Fibroblast of skin of scalp (primary cell): ENCODE results near the gene FAHD1. TPM values are rescaled to one million over a fixed set of nuclear protein-coding genes. Genes with fewer than 3 reads are reported as not detected.

Experiments used
- DNase-seq: peaks from one replicate; pipeline ENCODE4 v3.0.0-alpha.2; 2013
- polyA plus RNA-seq, 2 experiments: library from polyadenylated mRNA; unstranded; fragments of 120-200 nt; gene quantifications; one replicate each; pipeline ENCODE4 v1.2.1, GENCODE V29; 2013; ENCODE audit not compliant: insufficient read length in 2 of 2

The FAHD1 gene
- polyA plus RNA-seq (2013, experiment 1 of 2; ENCODE audit: insufficient read length): 21.5 TPM
- polyA plus RNA-seq (2013, experiment 2 of 2; ENCODE audit: insufficient read length): 21.2 TPM

GRCh38 chr16:1826691-1827573 is at the start of gene FAHD1, which contains the start of gene HAGH:
FAHD1 (plus strand) TSS chr16:1827206; CDS start chr16:1827239, 33 bp downstream.
HAGH (minus strand) TSS chr16:1826825; CDS start chr16:1826787, 38 bp downstream.
- peak; percentile 93 for DNase-seq

GRCh38 chr16:1777375-1778199 is 49.4 kb upstream of the FAHD1 start:
- no peak for DNase-seq

GRCh38 chr16:1778200-1779179 is 48.5 kb upstream of the FAHD1 start:
- DNase-seq: peak; percentile 14

- DNase-seq: no peak
These were observed 47.7 kb upstream of the FAHD1 start for GRCh38 chr16:1779234-1779701.

- DNase-seq: no peak
These were observed 47.0 kb upstream of the FAHD1 start for GRCh38 chr16:1779741-1780676.

- no peak for DNase-seq
These were observed 46.3 kb upstream of the FAHD1 start for GRCh38 chr16:1780677-1781072.

GRCh38 chr16:1781254-1781653 is 45.8 kb upstream of the FAHD1 start:
- no peak for DNase-seq

GRCh38 chr16:1781758-1782407 is 45.1 kb upstream of the FAHD1 start:
- DNase-seq: no peak

GRCh38 chr16:1782408-1783264 is 44.4 kb upstream of the FAHD1 start, which contains the start of the genes NUBP2 and SPSB3:
NUBP2 (plus strand) TSS chr16:1782960; CDS start chr16:1783021, 61 bp downstream.
SPSB3 (minus strand) TSS chr16:1782571; CDS start chr16:1781483, 1,088 bp downstream.
- DNase-seq: peak; percentile 100

GRCh38 chr16:1784977-1785845 is 41.8 kb upstream of the FAHD1 start:
- no peak for DNase-seq

GRCh38 chr16:1785846-1786170 is 41.2 kb upstream of the FAHD1 start:
- DNase-seq: no peak

- DNase-seq: no peak
These were observed 40.6 kb upstream of the FAHD1 start for GRCh38 chr16:1786242-1787055.

- no peak for DNase-seq
These were observed 40.0 kb upstream of the FAHD1 start for GRCh38 chr16:1787056-1787321.

GRCh38 chr16:1787322-1788094 is 39.5 kb upstream of the FAHD1 start:
- no peak for DNase-seq

GRCh38 chr16:1788095-1788707 is 38.8 kb upstream of the FAHD1 start:
- no peak for DNase-seq

- DNase-seq: no peak
These were observed 38.3 kb upstream of the FAHD1 start for GRCh38 chr16:1788708-1789100.
